DMS153 treated with DMSO at 0.1 percent for 48 hours (cell line): Measurements from ENCODE around the gene BORCS5.

Source experiments
- DNase-seq: peaks from one replicate; lab custom pipeline; 2025; ENCODE audit not compliant: unreplicated experiment; lab: John Stamatoyannopoulos, UW

Gene BORCS5

GRCh38 chr12:12508612-12509011, 151.7 kb downstream of the BORCS5 start:
- DNase-seq = no peak

GRCh38 chr12:12510141-12510540, 153.3 kb downstream of the BORCS5 start:
- DNase-seq = no peak

GRCh38 chr12:12510551-12510950, 153.7 kb downstream of the BORCS5 start:
- DNase-seq = no peak

GRCh38 chr12:12511021-12511783, 154.3 kb downstream of the BORCS5 start:
- no peak for DNase-seq

GRCh38 chr12:12511895-12512711, 155.2 kb downstream of the BORCS5 start:
- DNase-seq = no peak

GRCh38 chr12:12513416-12514006, 156.6 kb downstream of the BORCS5 start:
- DNase-seq = no peak

GRCh38 chr12:12518464-12518845, 161.6 kb downstream of the BORCS5 start:
- no peak for DNase-seq

GRCh38 chr12:12518919-12519318, 162.0 kb downstream of the BORCS5 start:
- DNase-seq = no peak
